Stimulated activated CD8-positive, alpha-beta memory T cell treated with anti-CD3 and anti-CD28 coated beads, Interleukin-7, amount 100 ng/mL, for 4 hours (primary cell): ENCODE results near the gene SMIM24.
A peak's percentile ranks its signal among the peaks of the same experiment; 100 is the strongest.
"Not testable (repeated sequence)": the region's sequence is repeated elsewhere in the genome, so short reads cannot be mapped to it uniquely, and the experiment has no call there.

Source experiments
- DNase-seq, 2 donors: peaks; one replicate each; pipeline ENCODE4 v3.0.0-alpha.2; 2020; ENCODE audit warnings: low read depth in 2 of 2

Gene SMIM24

GRCh38 chr19:3514930-3515329 lies 34.6 kb upstream of the SMIM24 start:
- DNase-seq, result no peak

GRCh38 chr19:3513229-3514140 lies 33.2 kb upstream of the SMIM24 start:
- DNase-seq, result no peak

GRCh38 chr19:3512562-3513228 lies 32.4 kb upstream of the SMIM24 start:
- DNase-seq, result no peak

GRCh38 chr19:3511506-3512251 lies 31.4 kb upstream of the SMIM24 start:
- DNase-seq, result no peak

GRCh38 chr19:3510727-3511126 lies 30.4 kb upstream of the SMIM24 start:
- no peak for DNase-seq

GRCh38 chr19:3509566-3509989 lies 29.3 kb upstream of the SMIM24 start:
- DNase-seq, result no peak

- DNase-seq, result no peak
Measured at GRCh38 chr19:3508771-3509535, 28.6 kb upstream of the SMIM24 start.

GRCh38 chr19:3508121-3508661 lies 27.9 kb upstream of the SMIM24 start:
- not testable (repeated sequence) for DNase-seq

- no peak for DNase-seq
Measured at GRCh38 chr19:3507371-3508120, 27.2 kb upstream of the SMIM24 start.

- DNase-seq, result peak in 1 of 2 donors; percentile 21
Measured at GRCh38 chr19:3506384-3507340, 26.3 kb upstream of the SMIM24 start.

- peak; percentile 98 to 100 for DNase-seq
Measured at GRCh38 chr19:3505598-3506383, 25.5 kb upstream of the SMIM24 start, which contains the start of gene FZR1. Gene FZR1 (plus strand): TSS chr19:3506311. CDS start chr19:3522990, 16,679 bp downstream.

GRCh38 chr19:3504735-3505134 lies 24.4 kb upstream of the SMIM24 start:
- no peak for DNase-seq

- no peak for DNase-seq
Measured at GRCh38 chr19:3503036-3503572, 22.8 kb upstream of the SMIM24 start.

- no peak for DNase-seq
Measured at GRCh38 chr19:3501780-3502179, 21.5 kb upstream of the SMIM24 start.

- peak; percentile 92 to 96 for DNase-seq
Measured at GRCh38 chr19:3500429-3501101, 20.2 kb upstream of the SMIM24 start, which contains the start of gene DOHH. Gene DOHH (minus strand): TSS chr19:3500674. CDS start chr19:3496814, 3,860 bp downstream.

GRCh38 chr19:3499738-3500428 lies 19.6 kb upstream of the SMIM24 start:
- no peak for DNase-seq
